CD14-positive monocyte (primary cell): Measurements from ENCODE around the gene PER2. TPM values are rescaled to one million over a fixed set of nuclear protein-coding genes. Genes with fewer than 3 reads are reported as not detected.

Source experiments
- DNase-seq, 3 donors: peaks; one replicate each; pipeline ENCODE4 v3.0.0-alpha.2; 2011 to 2022
- H2AFZ ChIP-seq: 2 replicates; pipeline ENCODE4 v1.6.0; 2012; ENCODE audit warnings: mild to moderate bottlenecking, low read depth, low read length, inconsistent platforms; ENCODE audit not compliant: insufficient read depth, poor library complexity, severe bottlenecking
- H3K27ac ChIP-seq, 2 donors: 1 replicate in 1 of 2; 2 replicates in 1 of 2; pipeline ENCODE4 v1.5.1; 2012 to 2013; ENCODE audit warnings: low read length in 2 of 2, control low read depth in 1 of 2, inconsistent platforms in 1 of 2, low read depth in 1 of 2, mild to moderate bottlenecking in 1 of 2
- H3K27me3 ChIP-seq, 2 donors: one replicate each; pipeline versions ENCODE4 v1.6.0 to v1.6.1; 2011 to 2013; ENCODE audit warnings: low read length in 2 of 2; ENCODE audit not compliant: control insufficient read depth in 2 of 2, insufficient read depth in 2 of 2
- H3K36me3 ChIP-seq, 2 donors: replicated peaks in 1 of 2; 1 replicate in 1 of 2; 2 replicates in 1 of 2; pipeline versions ENCODE4 v1.5.1 to v1.6.1; 2012 to 2013; ENCODE audit warnings: low read length in 2 of 2, control low read depth in 1 of 2, inconsistent platforms in 1 of 2, mild to moderate bottlenecking in 1 of 2; ENCODE audit not compliant: insufficient read depth in 2 of 2, control insufficient read depth in 1 of 2
- H3K4me1 ChIP-seq, 2 donors: 1 replicate in 1 of 2; 2 replicates in 1 of 2; pipeline versions ENCODE4 v1.5.1 to v1.6.1; 2012 to 2013; ENCODE audit warnings: low read length in 2 of 2, control low read depth in 1 of 2, inconsistent platforms in 1 of 2, mild to moderate bottlenecking in 1 of 2, moderate library complexity in 1 of 2; ENCODE audit not compliant: insufficient read depth in 2 of 2, control insufficient read depth in 1 of 2
- H3K4me2 ChIP-seq: replicated peaks from 2 replicates; pipeline ENCODE3; 2012; ENCODE audit warnings: low read length, moderate library complexity, mild to moderate bottlenecking; ENCODE audit not compliant: poor library complexity, severe bottlenecking; ENCODE audit errors: extremely low read depth
- H3K4me3 ChIP-seq, 3 experiments: fragments of 200-600 bp in 1 of 3; sonication (generic) in 1 of 3; replicated peaks in 1 of 3; 1 replicate in 2 of 3; 2 replicates in 1 of 3; pipeline ENCODE4 v1.5.1; 2011 to 2013; ENCODE audit warnings: low read length in 3 of 3, mild to moderate bottlenecking in 3 of 3, control low read depth in 2 of 3, low read depth in 2 of 3, inconsistent platforms in 1 of 3, moderate library complexity in 1 of 3
- H3K79me2 ChIP-seq: 2 replicates; pipeline ENCODE4 v1.6.0; 2012; ENCODE audit warnings: mild to moderate bottlenecking, control low read depth, inconsistent platforms, low read length, moderate library complexity; ENCODE audit not compliant: insufficient read depth
- H3K9ac ChIP-seq: 2 replicates; pipeline ENCODE4 v1.6.0; 2017; ENCODE audit warnings: low read length, mild to moderate bottlenecking; ENCODE audit not compliant: insufficient read depth, poor library complexity, severe bottlenecking
- H3K9me3 ChIP-seq, 2 donors: replicated peaks in 1 of 2; 1 replicate in 1 of 2; 2 replicates in 1 of 2; pipeline versions ENCODE4 v1.5.1 to v1.6.1; 2012 to 2013; ENCODE audit warnings: low read length in 2 of 2, control low read depth in 1 of 2; ENCODE audit not compliant: control insufficient read depth in 1 of 2, insufficient read depth in 1 of 2
- H4K20me1 ChIP-seq: 2 replicates; pipeline ENCODE4 v1.6.0; 2012; ENCODE audit warnings: mild to moderate bottlenecking, low read length, control low read depth, moderate library complexity; ENCODE audit not compliant: insufficient read depth
- H3K27ac Mint-ChIP-seq, 7 donors: one replicate each; pipeline ENCODE4 v1.8.0; 2020; ENCODE audit warnings: mild to moderate bottlenecking in 7 of 7, mixed read lengths in 7 of 7, moderate library complexity in 6 of 7, inconsistent platforms in 2 of 7
- H3K27me3 Mint-ChIP-seq, 3 donors: one replicate each; pipeline ENCODE4 v1.8.0; 2021 to 2022; ENCODE audit warnings: low read depth in 3 of 3, mild to moderate bottlenecking in 3 of 3, mixed read lengths in 3 of 3, moderate library complexity in 3 of 3, inconsistent platforms in 1 of 3
- H3K36me3 Mint-ChIP-seq, 2 donors: one replicate each; pipeline ENCODE4 v1.8.0; 2020; ENCODE audit warnings: mixed read lengths in 2 of 2, inconsistent platforms in 1 of 2, mild to moderate bottlenecking in 1 of 2
- H3K4me1 Mint-ChIP-seq: one replicate; pipeline ENCODE4 v1.8.0; 2020; ENCODE audit warnings: mild to moderate bottlenecking, mixed read lengths
- H3K4me3 Mint-ChIP-seq, 2 donors: one replicate each; pipeline ENCODE4 v1.8.0; 2020; ENCODE audit warnings: mild to moderate bottlenecking in 2 of 2, mixed read lengths in 2 of 2, moderate library complexity in 1 of 2
- H3K9me3 Mint-ChIP-seq, 7 donors: one replicate each; pipeline ENCODE4 v1.8.0; 2020 to 2022; ENCODE audit warnings: mixed read lengths in 7 of 7, mild to moderate bottlenecking in 6 of 7, moderate library complexity in 6 of 7, inconsistent platforms in 2 of 7
- CTCF ChIP-seq: fragments of 200-600 bp; IDR thresholded peaks from one replicate; pipeline ENCODE4 v1.8.0; 2022; ENCODE audit warnings: antibody characterized with exemption, mild to moderate bottlenecking
- whole genome bisulfite sequencing: methylation state at CpG from one replicate; pipeline ENCODE4 v1.1.5; 2013; ENCODE audit warnings: missing lambda C conversion rate; ENCODE audit not compliant: insufficient coverage; 5-methylcytosine and 5-hydroxymethylcytosine counted together
- intact Hi-C, 2 donors: fragments of 100-400 bp; cut with micrococcal nuclease; formaldehyde crosslinking; loops; one replicate each; pipeline versions ENCODE4 v1.15.0 to v1.15.1; 2023
- polyA plus RNA-seq, 3 donors: library from polyadenylated mRNA; depleted of rRNA in 1 of 3; unstranded in 2 of 3; stranded (reverse) in 1 of 3; fragments of 300-500 nt in 2 of 3; fragments of >200 nt in 1 of 3; fragmentation: Illumina TruSeq in 2 of 3; gene quantifications; 1 replicate in 2 of 3; 2 replicates in 1 of 3; pipeline ENCODE4 v1.2.3, GENCODE V29; 2012 to 2021

PER2 gene
- polyA plus RNA-seq, 3 donors, result 1.6 to 5.6 (median 3.1) TPM

GRCh38 chr2:238291550-238292281, 3.3 kb upstream of the PER2 start:
- Histone ChIP-seq H3K27me3 (no peaks in the 10 kb centered on the region), H2AFZ (no peak overlapping the region), H3K4me1 (peaks cover 21 to 24% of the 10 kb centered on the region in 2 donors), H3K27ac (no peak overlapping the region), H3K36me3 (no peaks in the 10 kb centered on the region), H3K9me3 (no peaks in the 10 kb centered on the region), H3K4me2 (no peak overlapping the region), H3K4me3 (no peak overlapping the region), H3K9ac (no peak overlapping the region), H4K20me1 (peaks cover 7% of the 10 kb centered on the region), H3K79me2 (peaks cover 17% of the 10 kb centered on the region)
- Mint-ChIP-seq H3K27me3 (peaks cover 3 to 8% (median 6%) of the 10 kb centered on the region in 3 donors), H3K4me3 (no peak overlapping the region), H3K4me1 (peaks cover 25% of the 10 kb centered on the region), H3K27ac (no peak overlapping the region), H3K9me3 (peaks cover 0 to 3% (median 0%) of the 10 kb centered on the region in 7 donors), H3K36me3 (peaks cover 3 to 4% of the 10 kb centered on the region in 2 donors)
- intact Hi-C loops, result no loop called here
- DNase-seq, result no peak
- TF ChIP-seq CTCF, result no peak
- 89% methylated on average over 7 of the region's 8 CpGs for WGBS

DNA sequence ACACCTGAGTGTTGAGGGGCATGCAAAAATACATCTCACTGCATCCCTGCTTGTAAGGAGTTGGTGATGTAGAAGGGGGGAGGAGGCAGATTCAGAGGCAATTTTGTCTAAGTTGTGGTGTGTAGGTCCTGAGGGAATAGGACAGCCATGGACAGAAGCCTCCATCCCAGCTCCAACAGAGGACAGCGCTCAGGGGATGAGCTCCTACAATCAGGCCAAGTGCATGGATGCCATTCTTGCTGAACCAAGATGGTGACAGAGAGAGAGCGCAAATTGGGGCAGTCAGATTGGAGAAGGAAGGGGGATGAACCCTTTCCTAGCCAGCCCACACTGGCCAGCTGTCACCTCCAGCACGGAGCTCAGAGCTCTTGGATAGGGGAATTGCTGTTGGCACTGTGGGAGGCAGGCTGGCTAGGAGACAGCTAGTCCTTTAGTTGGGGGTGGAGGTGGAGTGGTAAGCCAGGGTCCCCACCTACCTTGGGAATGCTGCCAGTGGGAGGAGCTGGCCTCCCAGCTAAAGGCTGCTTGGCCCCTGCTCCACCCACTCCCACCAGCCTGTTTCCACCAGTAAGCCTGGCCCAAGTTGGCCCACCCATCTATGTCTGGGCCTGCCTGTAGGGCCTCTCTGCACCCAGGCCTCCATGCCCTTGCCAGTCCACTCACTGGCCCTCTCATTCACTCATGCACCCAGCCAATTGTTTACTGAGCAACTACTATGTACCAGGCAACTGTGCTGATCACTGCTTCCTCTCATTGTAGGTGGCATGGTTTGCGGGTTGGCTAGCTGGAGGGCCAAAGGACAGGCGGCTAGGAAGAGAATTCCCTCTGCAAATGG, 2.5 kb upstream of the PER2 start:
- Histone ChIP-seq H3K9ac (no peak overlapping the region), H3K4me2 (no peak overlapping the region)
- intact Hi-C loops, result no loop called here

More for the DNA sequence above, 2.5 kb upstream of the PER2 start:
- no peak for DNase-seq
- no peak overlapping the region for H3K4me3 Mint-ChIP-seq
- no peaks in the 10 kb centered on the region for H3K27me3 ChIP-seq
- WGBS, result no CpG with 5 or more reads among the region's 5 CpGs
- H2AFZ ChIP-seq, result no peak overlapping the region
- H3K4me1 ChIP-seq, result peaks cover 21 to 24% of the 10 kb centered on the region in 2 donors
- H3K27me3 Mint-ChIP-seq, result peaks cover 2 to 8% (median 5%) of the 10 kb centered on the region in 3 donors
- H3K36me3 Mint-ChIP-seq, result peaks cover 5 to 7% of the 10 kb centered on the region in 2 donors
- no peaks in the 10 kb centered on the region for H3K9me3 ChIP-seq
- H3K36me3 ChIP-seq, result no peaks in the 10 kb centered on the region
- H3K27ac Mint-ChIP-seq, result no peak overlapping the region
- H3K4me3 ChIP-seq, result no peak overlapping the region
- H3K4me1 Mint-ChIP-seq, result peaks cover 33% of the 10 kb centered on the region
- peaks cover 25% of the 10 kb centered on the region for H3K79me2 ChIP-seq
- peaks cover 0 to 3% (median 0%) of the 10 kb centered on the region in 7 donors for H3K9me3 Mint-ChIP-seq
- no peak overlapping the region for H3K27ac ChIP-seq
- peaks cover 11% of the 10 kb centered on the region for H4K20me1 ChIP-seq
- no peak for TF ChIP-seq CTCF
